Mesendoderm (in vitro differentiated cells): ENCODE measurements around the gene TMEM115.

Experiments used
- DNase-seq: peaks from one replicate; pipeline ENCODE4 v3.0.0; 2013
- H2AK5ac ChIP-seq: 2 replicates; pipeline ENCODE4 v1.6.1; 2013; ENCODE audit warnings: low read length, inconsistent platforms
- H2BK120ac ChIP-seq: 2 replicates; pipeline ENCODE4 v1.6.1; 2013; ENCODE audit warnings: low read depth, mild to moderate bottlenecking, low read length, moderate library complexity, mixed read lengths
- H2BK15ac ChIP-seq: replicated peaks from 2 replicates; pipeline ENCODE4 v1.6.1; 2013; ENCODE audit warnings: low read depth, mild to moderate bottlenecking, moderate library complexity
- H2BK5ac ChIP-seq: 2 replicates; pipeline ENCODE4 v1.6.1; 2013; ENCODE audit warnings: low read length, inconsistent platforms
- H3K18ac ChIP-seq: 2 replicates; pipeline ENCODE4 v1.6.1; 2013; ENCODE audit warnings: mild to moderate bottlenecking, low read length, mixed read lengths
- H3K23ac ChIP-seq: one replicate; pipeline ENCODE4 v1.6.1; 2013; ENCODE audit warnings: low read length
- H3K27ac ChIP-seq: 2 replicates; pipeline ENCODE4 v1.5.1; 2013; ENCODE audit warnings: low read depth, mild to moderate bottlenecking, inconsistent platforms, low read length, moderate library complexity
- H3K27me3 ChIP-seq: 2 replicates; pipeline ENCODE4 v1.6.1; 2013; ENCODE audit warnings: low read length, control low read depth, mild to moderate bottlenecking, inconsistent platforms; ENCODE audit not compliant: insufficient read depth, poor library complexity
- H3K36me3 ChIP-seq: 2 replicates; pipeline ENCODE4 v1.6.1; 2013; ENCODE audit warnings: low read length, inconsistent platforms; ENCODE audit not compliant: control insufficient read depth, insufficient read depth
- H3K4ac ChIP-seq: one replicate; pipeline ENCODE4 v1.6.1; 2013; ENCODE audit warnings: low read depth, mild to moderate bottlenecking, low read length, moderate library complexity
- H3K4me1 ChIP-seq: 2 replicates; pipeline ENCODE4 v1.6.1; 2013; ENCODE audit warnings: low read depth, low read length, inconsistent platforms; ENCODE audit not compliant: control insufficient read depth
- H3K4me2 ChIP-seq: 2 replicates; pipeline ENCODE4 v1.6.1; 2013; ENCODE audit warnings: low read length
- H3K4me3 ChIP-seq: 2 replicates; pipeline ENCODE4 v1.5.1; 2013; ENCODE audit warnings: mild to moderate bottlenecking, low read length
- H3K56ac ChIP-seq: one replicate; pipeline ENCODE4 v1.6.1; 2013; ENCODE audit warnings: low read length
- H3K79me1 ChIP-seq: 2 replicates; pipeline ENCODE4 v1.6.1; 2013; ENCODE audit warnings: low read length, inconsistent platforms
- H3K79me2 ChIP-seq: 2 replicates; pipeline ENCODE4 v1.6.1; 2013; ENCODE audit warnings: mild to moderate bottlenecking, low read length; ENCODE audit not compliant: control insufficient read depth, insufficient read depth
- H3K9ac ChIP-seq: 2 replicates; pipeline ENCODE4 v1.6.1; 2013; ENCODE audit warnings: low read length, inconsistent platforms
- H4K5ac ChIP-seq: one replicate; pipeline ENCODE4 v1.6.1; 2013; ENCODE audit warnings: low read length
- H4K8ac ChIP-seq: one replicate; pipeline ENCODE4 v1.6.1; 2013; ENCODE audit warnings: low read depth, mild to moderate bottlenecking, control low read depth, low read length, moderate library complexity
- WGBS: extraction: QIAGEN DNeasy Blood & Tissue Kit; methylation state at CpG from one replicate; pipeline ENCODE4 v1.1.7; 2013; ENCODE audit warnings: low lambda C conversion rate, missing lambda C conversion rate; ENCODE audit not compliant: insufficient coverage; ENCODE audit errors: extremely low coverage; 5-methylcytosine and 5-hydroxymethylcytosine counted together

Gene TMEM115

DNA sequence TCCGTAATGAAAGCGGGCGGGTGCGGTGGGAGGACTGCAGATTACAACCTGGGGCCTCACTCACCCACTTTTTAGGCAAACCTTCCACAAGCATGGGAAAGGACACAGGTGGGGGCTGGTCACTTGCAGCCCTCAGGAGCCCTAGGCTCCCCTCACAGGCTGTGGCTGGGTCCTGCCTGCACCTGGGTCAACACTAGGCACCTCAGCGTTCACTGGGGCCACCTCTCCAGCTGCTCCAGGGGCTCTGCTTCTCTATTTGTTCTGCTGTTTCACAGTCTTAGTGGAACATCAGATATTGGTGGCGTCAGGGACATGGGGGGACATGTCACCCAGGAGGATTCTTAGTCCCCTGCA is 30.1 kb upstream of the TMEM115 start:
- H3K23ac ChIP-seq, result no peak overlapping the region
- H2BK120ac ChIP-seq, result no peak overlapping the region
- no peak overlapping the region for H3K9ac ChIP-seq
- no peaks in the 10 kb centered on the region for H3K4me1 ChIP-seq
- H3K79me1 ChIP-seq, result no peaks in the 10 kb centered on the region
- no peak overlapping the region for H3K56ac ChIP-seq
- H4K8ac ChIP-seq, result no peak overlapping the region
- H3K79me2 ChIP-seq, result no peaks in the 10 kb centered on the region
- H2AK5ac ChIP-seq, result no peak overlapping the region
- no peak overlapping the region for H2BK15ac ChIP-seq
- no peak overlapping the region for H3K27ac ChIP-seq
- H3K4ac ChIP-seq, result no peak overlapping the region
- H3K4me2 ChIP-seq, result no peak overlapping the region
- DNase-seq, result no peak
- H3K4me3 ChIP-seq, result no peak overlapping the region
- H2BK5ac ChIP-seq, result no peak overlapping the region
- H4K5ac ChIP-seq, result no peak overlapping the region
- no peaks in the 10 kb centered on the region for H3K27me3 ChIP-seq
- no CpG with 5 or more reads among the region's 6 CpGs for WGBS
- no peaks in the 10 kb centered on the region for H3K36me3 ChIP-seq
- H3K18ac ChIP-seq, result no peak overlapping the region

DNA sequence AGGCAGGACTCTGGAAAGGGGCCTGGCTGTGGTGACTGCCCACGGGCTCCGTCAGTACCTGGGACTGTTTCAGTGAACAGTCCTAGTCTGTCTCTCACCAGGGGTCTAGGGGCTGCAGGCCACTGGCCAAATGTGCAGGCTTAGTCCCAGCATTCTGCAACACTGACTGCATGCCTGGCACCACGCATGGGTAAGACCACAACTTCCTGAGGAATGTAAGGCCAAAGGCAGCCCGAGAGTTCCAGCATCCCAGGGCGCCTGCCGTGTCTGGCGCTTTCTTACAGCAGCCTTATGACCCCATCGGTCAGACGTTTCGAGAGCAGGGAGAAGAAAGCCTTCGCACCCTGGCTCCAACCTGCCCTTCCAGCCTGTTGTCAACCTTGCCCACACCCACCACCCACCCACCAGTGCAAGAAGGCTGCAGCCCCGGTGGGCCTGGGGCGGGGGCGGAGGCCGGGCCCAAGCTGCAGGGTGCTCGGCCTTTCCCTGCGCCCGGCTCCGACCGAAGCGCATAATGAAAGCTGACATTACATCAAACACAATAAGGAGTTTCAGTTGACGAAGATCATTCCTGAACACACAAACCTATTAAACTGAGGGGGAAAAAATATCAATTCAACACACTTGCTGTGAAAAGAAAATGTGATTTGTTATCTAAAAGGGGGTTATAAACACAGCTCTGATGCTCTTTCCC is 29.5 kb upstream of the TMEM115 start:
- Histone ChIP-seq H3K79me1 (no peaks in the 10 kb centered on the region), H4K5ac (no peak overlapping the region), H3K79me2 (no peaks in the 10 kb centered on the region), H3K4me3 (no peak overlapping the region), H3K4me1 (no peaks in the 10 kb centered on the region), H3K23ac (no peak overlapping the region), H2BK15ac (no peak overlapping the region), H2BK5ac (no peak overlapping the region), H3K9ac (no peak overlapping the region), H2AK5ac (no peak overlapping the region), H3K18ac (no peak overlapping the region), H3K4ac (no peak overlapping the region), H2BK120ac (no peak overlapping the region), H3K56ac (no peak overlapping the region), H3K4me2 (no peak overlapping the region), H3K27me3 (no peaks in the 10 kb centered on the region), H3K27ac (no peak overlapping the region), H3K36me3 (no peaks in the 10 kb centered on the region), H4K8ac (no peak overlapping the region)
- WGBS, result no CpG with 5 or more reads among the region's 22 CpGs
- peak; percentile 37 for DNase-seq

DNA sequence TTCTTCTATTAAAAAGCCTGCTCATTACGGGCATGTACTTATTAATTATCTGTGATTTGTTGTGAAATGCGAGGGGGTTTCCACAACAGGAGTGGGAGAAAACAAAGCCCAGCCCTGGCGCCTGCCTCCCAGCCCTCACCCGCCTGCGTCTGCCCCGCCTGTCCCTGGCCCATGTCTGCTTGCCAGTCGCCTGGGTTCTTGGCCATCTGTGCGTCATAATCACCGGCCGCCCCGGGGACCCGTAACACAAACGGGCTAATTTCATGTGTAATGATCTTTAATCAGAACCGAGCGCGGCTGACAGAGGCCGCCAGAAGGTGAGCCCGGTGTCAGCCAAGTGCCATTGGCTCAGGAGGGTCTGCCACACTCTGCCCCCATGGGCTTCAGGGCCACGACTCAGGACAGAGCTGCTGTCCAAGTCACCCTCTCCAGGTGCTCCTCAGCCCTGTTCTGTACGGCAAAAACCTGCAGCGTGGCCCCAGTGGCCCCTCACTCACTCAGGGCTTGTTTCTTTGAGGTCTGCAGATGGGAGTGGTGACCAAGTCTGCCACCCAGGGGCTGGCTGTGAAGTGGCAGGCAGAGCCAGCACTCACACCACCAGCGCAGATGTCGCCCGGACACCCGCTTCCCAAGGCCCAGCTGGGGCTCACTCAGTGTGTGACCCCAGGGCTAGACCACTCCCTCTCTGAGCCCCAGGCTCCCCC is 28.8 kb upstream of the TMEM115 start:
- no peak overlapping the region for H3K56ac ChIP-seq
- no CpG with 5 or more reads among the region's 25 CpGs for WGBS
- H2AK5ac ChIP-seq, result no peak overlapping the region
- H3K18ac ChIP-seq, result no peak overlapping the region
- no peak overlapping the region for H4K5ac ChIP-seq
- H3K23ac ChIP-seq, result no peak overlapping the region
- H2BK5ac ChIP-seq, result no peak overlapping the region
- H3K4me1 ChIP-seq, result no peaks in the 10 kb centered on the region
- H3K79me1 ChIP-seq, result no peaks in the 10 kb centered on the region
- no peak overlapping the region for H3K4me2 ChIP-seq
- DNase-seq, result peak; percentile 40
- no peak overlapping the region for H4K8ac ChIP-seq
- H2BK15ac ChIP-seq, result no peak overlapping the region
- no peaks in the 10 kb centered on the region for H3K79me2 ChIP-seq
- H3K4ac ChIP-seq, result no peak overlapping the region
- no peak overlapping the region for H3K9ac ChIP-seq
- H3K36me3 ChIP-seq, result no peaks in the 10 kb centered on the region
- no peak overlapping the region for H3K4me3 ChIP-seq
- no peaks in the 10 kb centered on the region for H3K27me3 ChIP-seq
- H3K27ac ChIP-seq, result no peak overlapping the region
- H2BK120ac ChIP-seq, result no peak overlapping the region

DNA sequence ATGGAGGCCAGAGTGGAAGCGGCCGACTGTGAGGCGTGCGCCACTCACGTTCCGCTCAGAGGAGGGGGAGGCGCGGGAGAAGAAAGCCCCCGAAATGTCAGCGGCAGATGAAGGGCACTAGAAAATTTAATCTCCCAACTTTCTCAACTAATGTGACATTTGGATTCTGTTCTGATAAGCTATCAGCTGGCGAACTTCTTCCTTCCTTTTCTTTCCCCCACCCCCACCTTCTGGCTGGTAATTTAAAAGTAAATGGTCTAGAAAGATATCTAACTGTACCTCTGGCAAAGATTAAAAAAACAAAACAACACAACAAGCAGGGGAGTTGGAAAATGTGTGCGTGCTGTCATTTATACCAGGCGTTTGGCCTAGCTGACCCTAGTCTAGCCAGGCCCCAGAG is 26.4 kb upstream of the TMEM115 start:
- no peak overlapping the region for H2AK5ac ChIP-seq
- no peaks in the 10 kb centered on the region for H3K27me3 ChIP-seq
- H3K56ac ChIP-seq, result no peak overlapping the region
- no peak for DNase-seq
- WGBS, result no CpG with 5 or more reads among the region's 13 CpGs
- no peaks in the 10 kb centered on the region for H3K79me2 ChIP-seq
- H3K23ac ChIP-seq, result no peak overlapping the region
- H2BK120ac ChIP-seq, result no peak overlapping the region
- H3K9ac ChIP-seq, result no peak overlapping the region
- H3K4me3 ChIP-seq, result no peak overlapping the region
- H3K36me3 ChIP-seq, result no peaks in the 10 kb centered on the region
- no peak overlapping the region for H2BK5ac ChIP-seq
- no peak overlapping the region for H4K5ac ChIP-seq
- H3K4me2 ChIP-seq, result no peak overlapping the region
- H4K8ac ChIP-seq, result no peak overlapping the region
- H3K4ac ChIP-seq, result no peak overlapping the region
- no peak overlapping the region for H3K27ac ChIP-seq
- H2BK15ac ChIP-seq, result no peak overlapping the region
- no peaks in the 10 kb centered on the region for H3K79me1 ChIP-seq
- no peaks in the 10 kb centered on the region for H3K4me1 ChIP-seq
- H3K18ac ChIP-seq, result no peak overlapping the region

DNA sequence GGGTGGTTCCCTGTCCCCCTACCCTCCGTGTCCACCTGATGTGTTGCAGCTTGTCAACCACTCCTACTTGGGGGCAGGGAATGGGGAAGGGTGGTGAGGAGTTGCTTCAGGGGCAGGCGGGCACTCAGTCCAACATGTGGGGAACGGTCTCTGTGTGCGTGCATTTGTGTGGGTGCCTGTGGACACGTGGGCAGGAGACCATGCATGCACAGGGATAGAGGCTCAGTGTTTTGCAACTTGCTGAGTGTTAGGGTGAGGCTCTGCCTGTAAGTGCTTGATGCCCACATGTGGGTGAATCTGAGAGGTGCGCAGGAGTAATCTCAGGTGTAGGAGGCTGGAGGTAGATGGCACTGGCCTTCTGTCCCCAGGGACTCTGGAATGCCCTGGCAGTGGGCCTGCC is 24.4 kb upstream of the TMEM115 start:
- H3K23ac ChIP-seq, result no peak overlapping the region
- H4K5ac ChIP-seq, result no peak overlapping the region
- H3K79me1 ChIP-seq, result no peaks in the 10 kb centered on the region
- no peak overlapping the region for H2BK120ac ChIP-seq
- no peaks in the 10 kb centered on the region for H3K36me3 ChIP-seq
- H3K27ac ChIP-seq, result no peak overlapping the region
- H3K4me1 ChIP-seq, result no peaks in the 10 kb centered on the region
- no peak overlapping the region for H3K18ac ChIP-seq
- H3K9ac ChIP-seq, result no peak overlapping the region
- no peak overlapping the region for H3K4me3 ChIP-seq
- H3K4ac ChIP-seq, result no peak overlapping the region
- no peak for DNase-seq
- no peak overlapping the region for H2BK15ac ChIP-seq
- H4K8ac ChIP-seq, result no peak overlapping the region
- no peaks in the 10 kb centered on the region for H3K27me3 ChIP-seq
- no peak overlapping the region for H2BK5ac ChIP-seq
- WGBS, result no CpG with 5 or more reads among the region's 6 CpGs
- H3K4me2 ChIP-seq, result no peak overlapping the region
- no peak overlapping the region for H3K56ac ChIP-seq
- H3K79me2 ChIP-seq, result no peaks in the 10 kb centered on the region
- H2AK5ac ChIP-seq, result no peak overlapping the region

DNA sequence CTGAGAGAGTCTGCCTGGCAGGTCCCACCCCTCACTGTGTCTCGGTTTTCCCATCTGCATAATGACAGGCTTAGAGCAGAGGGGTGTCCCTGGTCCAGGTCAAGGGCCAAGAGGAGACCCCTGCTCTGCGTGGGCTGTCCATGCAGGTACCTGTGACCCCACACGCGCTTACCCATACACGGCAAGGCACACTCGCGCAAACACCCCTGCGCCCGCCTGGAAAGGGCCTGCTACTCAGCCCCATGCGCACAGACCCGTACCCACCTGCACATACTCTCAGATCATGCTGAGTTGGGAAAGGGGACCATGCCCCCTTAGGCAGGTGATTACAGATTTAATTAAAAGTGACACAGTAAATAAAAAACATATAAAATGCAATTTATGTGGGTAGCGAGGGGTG is 23.4 kb upstream of the TMEM115 start:
- H3K27ac ChIP-seq, result no peak overlapping the region
- no peak overlapping the region for H3K4ac ChIP-seq
- no peak overlapping the region for H2BK120ac ChIP-seq
- no peak overlapping the region for H3K4me2 ChIP-seq
- no peak overlapping the region for H3K18ac ChIP-seq
- no peak overlapping the region for H4K8ac ChIP-seq
- no peak for DNase-seq
- no peak overlapping the region for H3K23ac ChIP-seq
- no peaks in the 10 kb centered on the region for H3K79me1 ChIP-seq
- no peak overlapping the region for H2AK5ac ChIP-seq
- H3K79me2 ChIP-seq, result no peaks in the 10 kb centered on the region
- no peaks in the 10 kb centered on the region for H3K36me3 ChIP-seq
- H3K56ac ChIP-seq, result no peak overlapping the region
- H3K4me3 ChIP-seq, result no peak overlapping the region
- H4K5ac ChIP-seq, result no peak overlapping the region
- H3K27me3 ChIP-seq, result no peaks in the 10 kb centered on the region
- no CpG with 5 or more reads among the region's 12 CpGs for WGBS
- no peaks in the 10 kb centered on the region for H3K4me1 ChIP-seq
- H3K9ac ChIP-seq, result no peak overlapping the region
- no peak overlapping the region for H2BK5ac ChIP-seq
- no peak overlapping the region for H2BK15ac ChIP-seq
